SK-N-MC (cell line): ENCODE measurements around the gene TSHZ1.

ENCODE experiments used
- EZH2 ChIP-seq: fragments of 200-600 bp; sonication (generic); IDR thresholded peaks from one replicate; pipeline ENCODE4 v1.6.1; 2017; ENCODE audit warnings: antibody characterized with exemption
- FOXP2 ChIP-seq: optimal IDR thresholded peaks from 2 replicates; pipeline ENCODE3; 2011; ENCODE audit warnings: mild to moderate bottlenecking, moderate library complexity; ENCODE audit not compliant: insufficient read depth; ENCODE audit errors: extremely low read length, control extremely low read depth
- POLR2AphosphoS5 ChIP-seq: IDR thresholded peaks from 2 replicates; pipeline ENCODE4 v1.6.1; 2012; ENCODE audit warnings: mild to moderate bottlenecking, low read depth, low read length, borderline replicate concordance

- no peak for TF ChIP-seq POLR2AphosphoS5
- TF ChIP-seq EZH2 = no peak
- no peak for TF ChIP-seq FOXP2
These were observed 2.1 kb downstream of the TSHZ1 start for GRCh38 chr18:75212751-75213090.
